ENCODE data around the gene DNAJC3.
A peak's percentile ranks its signal among the peaks of the same experiment; 100 is the strongest.
"Not testable (repeated sequence)": the region's sequence is repeated elsewhere in the genome, so short reads cannot be mapped to it uniquely, and the experiment has no call there.

Gene DNAJC3

GRCh38 chr13:95667235-95667634 is 9.7 kb upstream of the DNAJC3 start:
- not testable (repeated sequence) for H3K36me3 ChIP-seq (ENCODE audit: control insufficient read depth, insufficient read depth, low read length); H3K27ac ChIP-seq (ENCODE audit: insufficient read depth, low read depth, low read length, poor library complexity, severe bottlenecking); H3K4me3 ChIP-seq (ENCODE audit: insufficient read depth, low read depth, low read length); H3K9me3 ChIP-seq (ENCODE audit: control insufficient read depth, low read length); H3K27me3 ChIP-seq (ENCODE audit: control insufficient read depth, insufficient read depth, low read length, poor library complexity, severe bottlenecking); H3K4me1 ChIP-seq (ENCODE audit: control insufficient read depth, insufficient read depth, low read length)

GRCh38 chr13:95671597-95671996 is 5.3 kb upstream of the DNAJC3 start:
- Histone ChIP-seq H3K36me3 (ENCODE audit: control insufficient read depth, insufficient read depth, low read length) (no peaks in the 10 kb centered on the region), H3K4me1 (ENCODE audit: control insufficient read depth, insufficient read depth, low read length) (no peaks in the 10 kb centered on the region), H3K9me3 (ENCODE audit: control insufficient read depth, low read length) (peaks cover 6% of the 10 kb centered on the region), H3K27me3 (ENCODE audit: control insufficient read depth, insufficient read depth, low read length, poor library complexity, severe bottlenecking) (no peaks in the 10 kb centered on the region), H3K27ac (ENCODE audit: insufficient read depth, low read depth, low read length, poor library complexity, severe bottlenecking) (no peak overlapping the region), H3K4me3 (ENCODE audit: insufficient read depth, low read depth, low read length) (no peak overlapping the region)
- 95 to 96% methylated on average over 5 of the region's 5 CpGs for WGBS, 2 experiments

- 1 to 3% methylated on average over 31 to 32 of the region's 32 CpGs for WGBS, 2 experiments
- Histone ChIP-seq H3K9me3 (ENCODE audit: control insufficient read depth, low read length) (no peaks in the 10 kb centered on the region), H3K27me3 (ENCODE audit: control insufficient read depth, insufficient read depth, low read length, poor library complexity, severe bottlenecking) (peaks cover 7% of the 10 kb centered on the region), H3K4me1 (ENCODE audit: control insufficient read depth, insufficient read depth, low read length) (no peaks in the 10 kb centered on the region), H3K4me3 (ENCODE audit: insufficient read depth, low read depth, low read length) (peak overlapping the region; percentile 83), H3K36me3 (ENCODE audit: control insufficient read depth, insufficient read depth, low read length) (no peaks in the 10 kb centered on the region), H3K27ac (ENCODE audit: insufficient read depth, low read depth, low read length, poor library complexity, severe bottlenecking) (peak overlapping the region; percentile 76)
These were observed 706 bp upstream of the DNAJC3 start for GRCh38 chr13:95676105-95676761.

- Histone ChIP-seq H3K36me3 (ENCODE audit: control insufficient read depth, insufficient read depth, low read length) (no peaks in the 10 kb centered on the region), H3K4me3 (ENCODE audit: insufficient read depth, low read depth, low read length) (peak overlapping the region; percentile 83), H3K27ac (ENCODE audit: insufficient read depth, low read depth, low read length, poor library complexity, severe bottlenecking) (no peak overlapping the region), H3K9me3 (ENCODE audit: control insufficient read depth, low read length) (no peaks in the 10 kb centered on the region), H3K27me3 (ENCODE audit: control insufficient read depth, insufficient read depth, low read length, poor library complexity, severe bottlenecking) (peaks cover 7% of the 10 kb centered on the region), H3K4me1 (ENCODE audit: control insufficient read depth, insufficient read depth, low read length) (no peaks in the 10 kb centered on the region)
- WGBS, 2 experiments = 2 to 4% methylated on average over 30 of the region's 30 CpGs
These were observed 776 bp downstream of the DNAJC3 start for GRCh38 chr13:95677564-95678266.

- Histone ChIP-seq H3K4me3 (ENCODE audit: insufficient read depth, low read depth, low read length) (no peak overlapping the region), H3K27ac (ENCODE audit: insufficient read depth, low read depth, low read length, poor library complexity, severe bottlenecking) (no peak overlapping the region), H3K36me3 (ENCODE audit: control insufficient read depth, insufficient read depth, low read length) (no peaks in the 10 kb centered on the region), H3K4me1 (ENCODE audit: control insufficient read depth, insufficient read depth, low read length) (no peaks in the 10 kb centered on the region), H3K27me3 (ENCODE audit: control insufficient read depth, insufficient read depth, low read length, poor library complexity, severe bottlenecking) (peaks cover 7% of the 10 kb centered on the region), H3K9me3 (ENCODE audit: control insufficient read depth, low read length) (no peaks in the 10 kb centered on the region)
- 89 to 94% methylated on average over 4 of the region's 4 CpGs for WGBS, 2 experiments
These were observed 2.0 kb downstream of the DNAJC3 start for GRCh38 chr13:95678967-95679366.

- H3K27me3 ChIP-seq (ENCODE audit: control insufficient read depth, insufficient read depth, low read length, poor library complexity, severe bottlenecking) = peaks cover 7% of the 10 kb centered on the region
- 83 to 95% methylated on average over 2 of the region's 2 CpGs for WGBS, 2 experiments
- H3K27ac ChIP-seq (ENCODE audit: insufficient read depth, low read depth, low read length, poor library complexity, severe bottlenecking) = no peak overlapping the region
- no peaks in the 10 kb centered on the region for H3K4me1 ChIP-seq (ENCODE audit: control insufficient read depth, insufficient read depth, low read length)
- no peaks in the 10 kb centered on the region for H3K9me3 ChIP-seq (ENCODE audit: control insufficient read depth, low read length)
- no peak overlapping the region for H3K4me3 ChIP-seq (ENCODE audit: insufficient read depth, low read depth, low read length)
- H3K36me3 ChIP-seq (ENCODE audit: control insufficient read depth, insufficient read depth, low read length) = no peaks in the 10 kb centered on the region
These were observed 2.8 kb downstream of the DNAJC3 start for GRCh38 chr13:95679722-95680121.

GRCh38 chr13:95684418-95684817 is 7.5 kb downstream of the DNAJC3 start:
- Histone ChIP-seq H3K4me3 (ENCODE audit: insufficient read depth, low read depth, low read length) (no peak overlapping the region), H3K36me3 (ENCODE audit: control insufficient read depth, insufficient read depth, low read length) (no peaks in the 10 kb centered on the region), H3K27me3 (ENCODE audit: control insufficient read depth, insufficient read depth, low read length, poor library complexity, severe bottlenecking) (no peaks in the 10 kb centered on the region), H3K4me1 (ENCODE audit: control insufficient read depth, insufficient read depth, low read length) (no peaks in the 10 kb centered on the region), H3K27ac (ENCODE audit: insufficient read depth, low read depth, low read length, poor library complexity, severe bottlenecking) (no peak overlapping the region), H3K9me3 (ENCODE audit: control insufficient read depth, low read length) (no peaks in the 10 kb centered on the region)
- WGBS, 2 experiments = 61 to 66% methylated on average over 2 of the region's 2 CpGs

GRCh38 chr13:95684960-95685359 is 8.0 kb downstream of the DNAJC3 start:
- not testable (repeated sequence) for H3K9me3 ChIP-seq (ENCODE audit: control insufficient read depth, low read length); H3K4me1 ChIP-seq (ENCODE audit: control insufficient read depth, insufficient read depth, low read length); H3K36me3 ChIP-seq (ENCODE audit: control insufficient read depth, insufficient read depth, low read length); H3K4me3 ChIP-seq (ENCODE audit: insufficient read depth, low read depth, low read length); H3K27me3 ChIP-seq (ENCODE audit: control insufficient read depth, insufficient read depth, low read length, poor library complexity, severe bottlenecking); H3K27ac ChIP-seq (ENCODE audit: insufficient read depth, low read depth, low read length, poor library complexity, severe bottlenecking)
- 82 to 95% methylated on average over 5 of the region's 5 CpGs for WGBS, 2 experiments

GRCh38 chr13:95689582-95689926 is 12.6 kb downstream of the DNAJC3 start:
- Histone ChIP-seq H3K27me3 (ENCODE audit: control insufficient read depth, insufficient read depth, low read length, poor library complexity, severe bottlenecking) (no peaks in the 10 kb centered on the region), H3K4me3 (ENCODE audit: insufficient read depth, low read depth, low read length) (no peak overlapping the region), H3K9me3 (ENCODE audit: control insufficient read depth, low read length) (no peaks in the 10 kb centered on the region), H3K36me3 (ENCODE audit: control insufficient read depth, insufficient read depth, low read length) (no peaks in the 10 kb centered on the region), H3K27ac (ENCODE audit: insufficient read depth, low read depth, low read length, poor library complexity, severe bottlenecking) (no peak overlapping the region), H3K4me1 (ENCODE audit: control insufficient read depth, insufficient read depth, low read length) (no peaks in the 10 kb centered on the region)
- 95 to 97% methylated on average over 3 of the region's 3 CpGs for WGBS, 2 experiments

GRCh38 chr13:95690986-95691385 is 14.0 kb downstream of the DNAJC3 start:
- not testable (repeated sequence) for H3K9me3 ChIP-seq (ENCODE audit: control insufficient read depth, low read length); H3K36me3 ChIP-seq (ENCODE audit: control insufficient read depth, insufficient read depth, low read length); H3K4me1 ChIP-seq (ENCODE audit: control insufficient read depth, insufficient read depth, low read length); H3K27ac ChIP-seq (ENCODE audit: insufficient read depth, low read depth, low read length, poor library complexity, severe bottlenecking); H3K4me3 ChIP-seq (ENCODE audit: insufficient read depth, low read depth, low read length); H3K27me3 ChIP-seq (ENCODE audit: control insufficient read depth, insufficient read depth, low read length, poor library complexity, severe bottlenecking)
- 95% methylated on average over 28 of the region's 28 CpGs for WGBS, 2 experiments
